Peyer's patch (tissue), 4 donors: ENCODE measurements around the gene MYOCD.

Source experiments
- CTCF ChIP-seq, 6 experiments: fragments of 450-650 bp in 4 of 6; fragments of 200-600 bp in 2 of 6; sonication (generic) in 1 of 6; IDR thresholded peaks; one replicate each; pipeline ENCODE4 v1.5.1; 2017 to 2019; ENCODE audit warnings: antibody characterized with exemption in 6 of 6, mild to moderate bottlenecking in 3 of 6, moderate library complexity in 1 of 6
- POLR2A ChIP-seq, 2 donors: fragments of 450-650 bp; IDR thresholded peaks; one replicate each; pipeline ENCODE4 v1.5.1; 2017; ENCODE audit warnings: antibody characterized with exemption in 2 of 2, mild to moderate bottlenecking in 2 of 2, moderate library complexity in 2 of 2

GRCh38 chr17:12743046-12743445 is 77.4 kb downstream of the MYOCD start:
- no peak for TF ChIP-seq CTCF (IDR thresholded peaks at IDR 0.05)
- TF ChIP-seq POLR2A (IDR thresholded peaks at IDR 0.05): no peak
